Nephron (organoid): ENCODE measurements around the gene GFI1.

Source experiments
- H3K27ac Mint-ChIP-seq, 3 experiments: 2 replicates each; pipeline ENCODE4 v1.8.0; 2020; ENCODE audit warnings: mixed read lengths in 3 of 3, mild to moderate bottlenecking in 2 of 3, moderate library complexity in 1 of 3
- H3K27me3 Mint-ChIP-seq: 2 replicates; pipeline ENCODE4 v1.8.0; 2021; ENCODE audit warnings: low read depth, mild to moderate bottlenecking, moderate library complexity, mixed read lengths
- H3K36me3 Mint-ChIP-seq: 2 replicates; pipeline ENCODE4 v1.8.0; 2020; ENCODE audit warnings: low read depth, mixed read lengths
- H3K4me1 Mint-ChIP-seq: 2 replicates; pipeline ENCODE4 v1.8.0; 2020; ENCODE audit warnings: mixed read lengths
- H3K4me3 Mint-ChIP-seq, 3 experiments: 2 replicates each; pipeline ENCODE4 v1.8.0; 2020; ENCODE audit warnings: mild to moderate bottlenecking in 3 of 3, mixed read lengths in 3 of 3, moderate library complexity in 2 of 3
- H3K9me3 Mint-ChIP-seq: 2 replicates; pipeline ENCODE4 v1.8.0; 2020; ENCODE audit warnings: mixed read lengths
- TF ChIP-seq, protein P1 (sequence below), 3 experiments: fragments of 200-600 bp; sonication (generic); IDR thresholded peaks; one replicate each; pipeline ENCODE4 v1.5.0; 2021; ENCODE audit warnings: antibody characterized with exemption in 3 of 3; ENCODE audit not compliant: unreplicated experiment in 3 of 3

GFI1 gene

DNA sequence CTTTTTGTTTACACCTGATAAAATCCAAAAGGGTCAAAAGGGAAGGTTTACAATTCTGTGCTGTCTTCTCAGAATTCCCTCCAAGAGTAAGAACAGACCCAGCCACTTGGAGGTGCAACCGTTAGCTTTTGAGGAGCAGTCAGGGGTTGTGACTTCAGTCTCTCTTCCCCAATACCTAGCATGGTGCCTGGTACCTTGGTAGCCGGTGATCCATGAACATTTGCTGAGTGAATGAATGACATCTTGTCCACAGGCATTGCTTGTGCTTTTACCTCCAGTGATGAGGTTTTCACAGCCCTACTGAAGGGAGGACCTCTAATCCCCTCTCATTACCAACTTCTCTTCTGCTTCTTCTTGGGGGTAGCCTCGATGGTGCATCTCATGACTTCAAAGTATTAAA lies 11.7 kb downstream of the GFI1 start:
- TF ChIP-seq, protein P1, sequence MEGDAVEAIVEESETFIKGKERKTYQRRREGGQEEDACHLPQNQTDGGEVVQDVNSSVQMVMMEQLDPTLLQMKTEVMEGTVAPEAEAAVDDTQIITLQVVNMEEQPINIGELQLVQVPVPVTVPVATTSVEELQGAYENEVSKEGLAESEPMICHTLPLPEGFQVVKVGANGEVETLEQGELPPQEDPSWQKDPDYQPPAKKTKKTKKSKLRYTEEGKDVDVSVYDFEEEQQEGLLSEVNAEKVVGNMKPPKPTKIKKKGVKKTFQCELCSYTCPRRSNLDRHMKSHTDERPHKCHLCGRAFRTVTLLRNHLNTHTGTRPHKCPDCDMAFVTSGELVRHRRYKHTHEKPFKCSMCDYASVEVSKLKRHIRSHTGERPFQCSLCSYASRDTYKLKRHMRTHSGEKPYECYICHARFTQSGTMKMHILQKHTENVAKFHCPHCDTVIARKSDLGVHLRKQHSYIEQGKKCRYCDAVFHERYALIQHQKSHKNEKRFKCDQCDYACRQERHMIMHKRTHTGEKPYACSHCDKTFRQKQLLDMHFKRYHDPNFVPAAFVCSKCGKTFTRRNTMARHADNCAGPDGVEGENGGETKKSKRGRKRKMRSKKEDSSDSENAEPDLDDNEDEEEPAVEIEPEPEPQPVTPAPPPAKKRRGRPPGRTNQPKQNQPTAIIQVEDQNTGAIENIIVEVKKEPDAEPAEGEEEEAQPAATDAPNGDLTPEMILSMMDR (IDR thresholded peaks at IDR 0.05; ENCODE audit: unreplicated experiment in 3 of 3): no peak
- Mint-ChIP-seq H3K4me3 (no peak overlapping the region), H3K36me3 (no peaks in the 10 kb centered on the region), H3K27ac (no peak overlapping the region), H3K27me3 (peaks cover 98% of the 10 kb centered on the region), H3K4me1 (peaks cover 9% of the 10 kb centered on the region), H3K9me3 (no peaks in the 10 kb centered on the region)

DNA sequence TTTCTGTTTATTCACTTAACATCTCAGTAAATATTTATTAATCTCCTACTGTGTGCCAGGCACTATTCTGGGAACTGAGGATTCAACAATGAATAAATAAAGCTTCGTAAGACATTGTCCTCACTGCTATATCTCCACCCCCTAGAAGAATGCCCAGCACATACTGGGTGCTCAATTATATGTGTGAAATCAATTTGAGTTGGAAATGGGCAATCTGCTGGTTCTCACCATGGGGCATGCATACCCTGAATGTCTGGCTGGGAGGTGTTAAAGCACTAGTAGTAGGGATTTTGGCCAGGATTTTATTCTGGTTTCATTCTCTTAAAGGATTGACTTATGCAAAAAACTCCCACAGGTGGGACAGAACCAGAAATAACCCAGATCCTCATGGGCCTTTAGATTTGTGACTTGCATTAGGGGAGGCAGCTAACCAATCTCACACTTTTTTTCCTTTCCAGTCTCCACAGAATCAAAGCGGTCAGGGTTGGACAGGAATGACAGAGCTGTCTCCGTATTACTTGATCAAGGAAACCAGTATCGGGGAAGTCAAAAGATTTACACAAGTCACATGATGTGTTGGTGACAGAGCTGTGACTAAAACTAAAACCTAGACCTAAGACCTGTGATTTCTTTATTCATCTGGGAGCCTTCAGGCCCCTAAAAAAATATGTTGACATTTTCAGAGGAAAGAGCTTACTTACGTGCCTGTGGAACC lies 12.8 kb downstream of the GFI1 start:
- H3K36me3 Mint-ChIP-seq: no peaks in the 10 kb centered on the region
- peaks cover 87% of the 10 kb centered on the region for H3K27me3 Mint-ChIP-seq
- TF ChIP-seq, protein P1 (IDR thresholded peaks at IDR 0.05; ENCODE audit: unreplicated experiment in 3 of 3): no peak
- no peak overlapping the region for H3K27ac Mint-ChIP-seq
- H3K4me3 Mint-ChIP-seq: no peak overlapping the region
- peaks cover 4% of the 10 kb centered on the region for H3K4me1 Mint-ChIP-seq
- no peaks in the 10 kb centered on the region for H3K9me3 Mint-ChIP-seq

DNA sequence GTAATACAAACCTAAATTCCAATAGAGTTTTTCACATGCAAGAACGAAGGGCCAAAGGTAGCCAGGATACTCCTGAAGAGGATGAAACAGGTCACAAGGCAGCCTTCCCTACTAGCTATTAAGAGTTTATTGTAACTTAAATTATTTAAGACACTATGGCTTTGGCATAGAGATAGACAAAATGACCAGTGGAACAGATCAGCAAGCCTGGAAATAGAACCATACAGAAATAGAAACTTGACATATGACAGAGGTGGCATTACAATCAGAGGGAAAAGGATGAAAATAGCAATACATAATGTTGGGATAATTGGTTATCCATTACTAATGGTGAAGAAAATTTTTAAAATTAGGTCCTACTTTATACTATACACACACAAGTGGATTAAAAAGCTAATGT lies 16.5 kb downstream of the GFI1 start:
- no peaks in the 10 kb centered on the region for H3K9me3 Mint-ChIP-seq
- no peaks in the 10 kb centered on the region for H3K36me3 Mint-ChIP-seq
- H3K4me3 Mint-ChIP-seq: no peak overlapping the region
- TF ChIP-seq, protein P1 (IDR thresholded peaks at IDR 0.05; ENCODE audit: unreplicated experiment in 3 of 3): no peak
- peaks cover 50% of the 10 kb centered on the region for H3K27me3 Mint-ChIP-seq
- no peak overlapping the region for H3K27ac Mint-ChIP-seq
- H3K4me1 Mint-ChIP-seq: no peaks in the 10 kb centered on the region

DNA sequence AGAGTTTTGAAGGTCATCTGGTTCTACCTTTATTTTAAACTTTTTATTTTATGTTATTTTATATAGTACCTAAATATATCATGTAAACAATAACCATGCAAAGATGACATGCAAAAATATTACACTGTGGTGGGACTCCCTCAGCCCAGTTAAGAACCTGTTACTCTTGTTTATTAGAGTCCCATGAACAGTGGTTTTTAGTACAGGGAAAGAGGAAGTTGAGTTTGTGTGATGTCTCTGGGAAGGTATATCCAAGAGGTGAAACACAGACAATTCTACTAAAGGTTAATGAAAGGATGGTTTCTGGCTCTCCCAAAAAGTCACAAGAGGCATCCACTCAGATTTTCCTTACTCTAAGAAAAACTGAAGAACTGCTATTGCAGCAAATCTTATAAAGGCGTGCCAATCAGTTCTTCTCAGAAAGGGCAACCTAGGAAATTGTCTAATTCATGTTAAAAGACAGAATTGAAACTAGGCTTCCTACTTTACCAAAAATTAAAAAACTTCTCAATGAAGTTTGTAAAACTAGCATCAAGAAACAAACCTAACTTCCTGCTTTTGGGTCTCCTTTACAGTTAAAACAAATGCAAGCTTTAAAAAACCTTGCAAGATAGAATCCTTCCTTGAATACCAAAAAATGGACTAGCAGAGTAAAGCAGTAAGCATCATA lies 19.9 kb downstream of the GFI1 start:
- Mint-ChIP-seq H3K9me3 (no peaks in the 10 kb centered on the region), H3K27me3 (peaks cover 16% of the 10 kb centered on the region), H3K27ac (no peak overlapping the region), H3K36me3 (no peaks in the 10 kb centered on the region), H3K4me1 (no peaks in the 10 kb centered on the region), H3K4me3 (no peak overlapping the region)
- TF ChIP-seq, protein P1 (IDR thresholded peaks at IDR 0.05; ENCODE audit: unreplicated experiment in 3 of 3): no peak

DNA sequence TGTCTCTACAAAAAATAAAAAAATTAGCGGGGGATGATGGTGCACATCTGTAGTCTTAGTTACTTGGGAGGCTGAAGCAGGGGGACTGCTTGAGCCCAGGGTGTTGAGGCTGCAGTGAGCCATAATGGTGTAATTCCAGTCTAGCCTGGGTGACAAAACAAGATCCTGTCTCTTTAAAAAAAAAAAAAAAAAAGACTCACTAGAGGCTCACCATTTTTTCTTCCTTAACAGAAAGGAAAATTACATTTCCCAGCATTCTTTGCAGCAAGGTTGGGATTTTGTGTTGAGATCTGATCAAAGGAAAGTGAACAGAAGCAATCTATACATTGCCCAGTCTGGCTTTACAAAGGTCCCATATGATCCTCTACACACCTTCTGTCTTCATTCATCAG lies 21.5 kb downstream of the GFI1 start:
- TF ChIP-seq, protein P1 (IDR thresholded peaks at IDR 0.05; ENCODE audit: unreplicated experiment in 3 of 3): no peak
- peaks cover 2% of the 10 kb centered on the region for H3K27me3 Mint-ChIP-seq
- no peak overlapping the region for H3K27ac Mint-ChIP-seq
- H3K4me3 Mint-ChIP-seq: no peak overlapping the region
- no peaks in the 10 kb centered on the region for H3K36me3 Mint-ChIP-seq
- H3K9me3 Mint-ChIP-seq: no peaks in the 10 kb centered on the region
- no peaks in the 10 kb centered on the region for H3K4me1 Mint-ChIP-seq
